HG02981 (cell line): ENCODE results near the gene MED1.

Experiments used
- ATAC-seq: cut with Tn5 transposase; IDR thresholded peaks from one replicate; pipeline ENCODE4 v1.9.1; 2021; ENCODE audit warnings: mild to moderate bottlenecking, moderate library complexity; ENCODE audit not compliant: unreplicated experiment

MED1 gene

GRCh38 chr17:39364236-39365025 lies 86.6 kb downstream of the MED1 start:
- no peak for ATAC-seq

- no peak for ATAC-seq
Observed at GRCh38 chr17:39361064-39361463, 90.0 kb downstream of the MED1 start.

- no peak for ATAC-seq
Observed at GRCh38 chr17:39360537-39360936, 90.5 kb downstream of the MED1 start.

GRCh38 chr17:39359994-39360393 lies 91.1 kb downstream of the MED1 start:
- no peak for ATAC-seq

GRCh38 chr17:39357986-39358385 lies 93.1 kb downstream of the MED1 start:
- ATAC-seq, result no peak

- ATAC-seq, result no peak
Observed at GRCh38 chr17:39357488-39357887, 93.6 kb downstream of the MED1 start.
